ENCODE data around the gene CYP4F22. TPM values are rescaled to one million over a fixed set of nuclear protein-coding genes. Genes with fewer than 3 reads are reported as not detected.
"Not testable (repeated sequence)": the region's sequence is repeated elsewhere in the genome, so short reads cannot be mapped to it uniquely, and the experiment has no call there.

Gene CYP4F22
- total RNA-seq, 1 donor from 2014 or later, result 0.17 TPM

DNA sequence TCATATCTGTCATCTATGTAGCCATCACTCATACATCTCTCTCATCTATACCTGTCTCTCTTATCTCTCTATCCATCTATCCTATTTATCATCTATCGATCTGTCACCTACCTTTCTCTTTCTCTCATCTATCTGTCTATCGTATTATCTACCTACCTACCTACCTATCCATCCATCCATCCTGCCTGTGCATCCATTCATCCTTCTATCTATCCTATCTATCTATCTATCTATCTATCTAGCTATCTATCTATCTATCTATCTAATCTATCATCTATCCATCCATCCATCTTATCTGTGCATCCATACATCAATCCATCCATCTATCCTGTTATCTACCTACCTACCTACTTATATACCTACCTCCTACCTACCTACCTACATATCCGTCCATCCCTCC, 62.1 kb downstream of the CYP4F22 start:
- DNase-seq (ENCODE audit: low spot score), result no peak

DNA sequence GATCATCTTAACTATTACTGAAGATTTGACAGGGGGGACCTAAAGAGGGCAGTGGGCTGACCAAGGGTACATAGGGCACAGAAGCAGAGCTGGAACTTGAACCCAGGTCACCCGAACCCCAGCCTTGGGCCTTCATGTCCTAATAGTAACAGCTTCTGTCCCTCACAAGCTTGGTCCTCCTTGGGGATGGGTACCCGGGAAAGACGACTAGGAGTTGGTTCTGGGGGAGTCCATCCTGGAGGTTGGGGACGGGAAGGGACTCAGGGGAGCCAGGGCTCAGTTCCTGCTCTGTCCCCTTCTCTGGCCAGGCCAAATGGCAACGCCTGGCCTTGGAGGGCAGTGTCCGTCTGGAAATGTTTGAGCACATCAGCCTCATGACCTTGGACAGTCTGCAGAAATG, 67.1 kb downstream of the CYP4F22 start:
- DNase-seq (ENCODE audit: low spot score), result no peak

DNA sequence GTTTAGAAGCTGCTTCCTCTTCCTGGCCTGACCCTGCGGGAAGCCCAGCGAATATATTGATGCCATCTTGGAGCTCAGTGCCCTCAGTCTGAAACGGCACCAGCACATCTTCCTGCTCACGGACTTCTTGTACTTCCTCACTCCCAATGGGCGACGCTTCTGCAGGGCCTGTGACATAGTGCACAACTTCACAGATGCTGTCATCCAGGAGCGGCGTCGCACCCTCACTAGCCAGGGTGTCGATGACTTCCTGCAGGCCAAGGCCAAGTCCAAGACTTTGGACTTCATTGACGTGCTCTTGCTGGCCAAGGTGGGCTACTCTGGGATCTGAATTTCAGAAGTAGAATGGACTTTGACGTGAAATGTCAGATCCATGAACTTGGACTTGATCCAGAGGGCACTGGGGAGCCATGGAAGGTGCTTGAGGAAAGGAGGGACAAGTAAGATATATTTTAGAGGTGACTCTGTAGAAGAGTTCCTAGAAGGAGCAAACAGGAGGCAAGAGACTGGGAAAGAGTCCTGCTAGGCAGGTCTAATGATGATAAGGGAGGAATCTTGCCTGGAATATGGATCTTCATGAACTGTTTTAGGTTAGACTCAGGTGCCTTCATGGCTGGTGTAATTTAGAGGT, 68.3 kb downstream of the CYP4F22 start:
- no peak for DNase-seq (ENCODE audit: low spot score)

DNA sequence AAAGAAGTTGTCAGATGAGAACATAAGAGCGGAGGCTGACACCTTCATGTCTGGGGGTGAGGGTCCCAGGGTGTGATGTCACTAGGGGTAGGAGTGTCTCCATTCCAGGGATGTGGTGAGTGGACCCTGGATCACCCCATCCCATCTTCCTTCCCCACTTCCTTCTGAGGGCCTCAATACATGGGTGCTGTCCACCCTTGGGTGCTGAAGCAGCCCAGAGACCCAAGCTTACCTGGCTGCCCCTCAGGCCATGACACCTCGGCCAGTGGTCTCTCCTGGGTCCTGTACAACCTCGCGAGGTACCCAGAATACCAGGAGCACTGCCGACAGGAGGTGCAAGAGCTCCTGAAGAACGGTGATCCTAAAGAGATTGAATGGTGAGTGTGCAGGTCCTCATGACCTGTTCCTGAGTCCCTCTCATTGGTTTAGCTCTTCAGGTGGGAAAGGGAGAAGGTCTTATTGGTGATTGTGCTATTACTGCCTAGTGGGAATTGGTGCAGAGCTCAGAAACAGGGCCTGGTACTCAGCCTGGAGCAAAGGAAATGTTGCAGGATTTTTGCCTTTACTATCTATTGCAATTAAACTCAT, 69.0 kb downstream of the CYP4F22 start:
- DNase-seq (ENCODE audit: low spot score), result no peak

DNA sequence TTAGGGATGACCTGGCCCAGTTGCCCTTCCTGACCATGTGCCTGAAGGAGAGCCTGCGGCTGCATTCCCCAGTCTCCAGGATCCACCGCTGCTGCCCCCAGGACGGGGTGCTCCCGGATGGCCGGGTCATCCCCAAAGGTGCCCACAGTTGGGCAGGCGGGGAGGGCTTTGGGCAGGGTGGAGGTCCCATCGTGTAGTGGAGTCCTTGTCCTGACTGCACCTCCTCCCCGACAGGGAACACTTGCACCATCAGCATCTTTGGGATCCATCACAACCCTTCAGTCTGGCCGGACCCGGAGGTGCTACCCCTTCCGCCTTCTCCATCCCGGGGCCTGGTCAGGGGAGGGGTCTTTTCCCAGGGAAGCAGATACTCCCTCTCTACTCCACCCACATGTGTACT, 75.0 kb downstream of the CYP4F22 start:
- no peak for DNase-seq (ENCODE audit: low spot score)

DNA sequence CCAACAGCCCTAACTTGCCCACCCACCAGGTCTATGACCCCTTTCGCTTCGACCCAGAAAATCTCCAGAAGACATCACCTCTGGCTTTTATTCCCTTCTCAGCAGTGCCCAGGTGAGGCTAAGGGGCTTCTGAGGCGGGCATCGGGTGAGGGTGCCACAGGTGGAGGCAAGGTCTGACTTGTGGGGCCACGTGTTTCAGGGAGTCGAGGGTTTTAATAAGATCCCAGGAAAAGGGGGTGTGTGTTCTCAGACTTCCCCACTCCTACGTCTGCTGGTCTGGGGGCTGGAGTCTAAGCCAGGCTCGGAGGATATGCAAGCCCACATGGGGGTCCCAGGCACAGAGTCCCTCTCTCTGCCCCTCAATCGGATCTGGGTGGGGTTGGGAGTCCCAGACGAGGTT, 75.8 kb downstream of the CYP4F22 start:
- DNase-seq (ENCODE audit: low spot score), result no peak

DNA sequence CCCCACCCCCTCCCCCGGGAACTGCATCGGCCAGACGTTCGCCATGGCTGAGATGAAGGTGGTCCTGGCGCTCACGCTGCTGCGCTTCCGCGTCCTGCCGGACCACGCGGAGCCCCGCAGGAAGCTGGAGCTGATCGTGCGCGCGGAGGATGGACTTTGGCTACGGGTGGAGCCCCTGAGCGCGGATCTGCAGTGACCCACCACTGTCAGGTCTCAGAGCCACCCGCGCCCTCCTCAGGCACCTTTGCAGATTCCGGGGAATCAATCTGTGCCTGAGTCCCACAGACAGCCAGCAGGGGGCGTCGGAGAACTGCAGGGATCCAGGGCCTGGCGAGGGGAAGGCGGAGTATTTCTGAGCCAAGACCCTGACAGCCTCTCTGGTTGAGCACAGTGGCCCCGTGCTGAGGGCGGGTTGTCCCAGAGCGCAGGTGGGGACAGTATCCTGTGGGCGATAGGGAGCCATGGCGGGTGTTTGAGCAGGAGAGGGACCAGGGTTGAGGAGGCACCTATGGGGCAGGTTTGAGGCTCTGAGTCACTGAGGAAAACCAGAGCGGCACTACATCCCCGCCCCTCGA, 76.3 kb downstream of the CYP4F22 start:
- peak; percentile 79 for DNase-seq (ENCODE audit: low spot score)

DNA sequence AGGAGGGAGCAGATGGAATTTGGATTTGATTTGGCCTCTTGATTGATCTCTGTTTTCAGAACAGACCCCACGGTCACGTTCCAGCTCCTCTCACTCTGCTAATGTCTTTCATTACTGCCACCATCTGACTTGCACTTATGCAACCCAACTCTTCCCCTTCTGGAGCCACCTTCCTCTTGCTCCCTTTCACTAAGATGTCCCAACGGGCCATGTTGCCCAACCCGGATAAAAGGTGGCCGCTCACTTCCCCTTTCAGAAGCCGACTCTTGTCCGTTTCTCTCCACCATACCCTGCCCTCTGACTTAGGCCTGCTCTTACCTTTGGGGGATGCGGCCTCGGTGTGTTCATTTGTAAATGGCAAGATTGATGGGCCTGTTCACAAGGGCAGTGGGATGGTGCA, 79.3 kb downstream of the CYP4F22 start:
- no peak for DNase-seq (ENCODE audit: low spot score)

DNA sequence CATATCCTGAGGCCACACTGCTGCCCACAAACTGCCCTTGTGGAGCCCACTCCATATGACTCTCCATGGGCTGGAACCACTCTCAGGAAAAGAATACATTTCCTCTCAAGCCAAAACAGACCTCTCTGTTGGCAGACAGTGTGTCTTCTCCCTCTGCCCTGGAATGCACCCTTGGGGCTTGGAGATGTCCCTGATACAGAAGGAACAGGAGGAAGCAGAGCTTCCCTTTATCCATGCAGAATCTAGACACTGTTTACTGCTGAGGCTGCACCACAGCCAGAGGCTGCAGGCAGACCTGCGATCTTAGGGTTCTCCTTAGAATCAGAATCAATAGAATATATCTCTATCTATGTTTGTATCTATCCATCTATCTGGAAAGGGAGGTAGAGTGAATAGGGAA, 79.9 kb downstream of the CYP4F22 start:
- no peak for DNase-seq (ENCODE audit: low spot score)

DNA sequence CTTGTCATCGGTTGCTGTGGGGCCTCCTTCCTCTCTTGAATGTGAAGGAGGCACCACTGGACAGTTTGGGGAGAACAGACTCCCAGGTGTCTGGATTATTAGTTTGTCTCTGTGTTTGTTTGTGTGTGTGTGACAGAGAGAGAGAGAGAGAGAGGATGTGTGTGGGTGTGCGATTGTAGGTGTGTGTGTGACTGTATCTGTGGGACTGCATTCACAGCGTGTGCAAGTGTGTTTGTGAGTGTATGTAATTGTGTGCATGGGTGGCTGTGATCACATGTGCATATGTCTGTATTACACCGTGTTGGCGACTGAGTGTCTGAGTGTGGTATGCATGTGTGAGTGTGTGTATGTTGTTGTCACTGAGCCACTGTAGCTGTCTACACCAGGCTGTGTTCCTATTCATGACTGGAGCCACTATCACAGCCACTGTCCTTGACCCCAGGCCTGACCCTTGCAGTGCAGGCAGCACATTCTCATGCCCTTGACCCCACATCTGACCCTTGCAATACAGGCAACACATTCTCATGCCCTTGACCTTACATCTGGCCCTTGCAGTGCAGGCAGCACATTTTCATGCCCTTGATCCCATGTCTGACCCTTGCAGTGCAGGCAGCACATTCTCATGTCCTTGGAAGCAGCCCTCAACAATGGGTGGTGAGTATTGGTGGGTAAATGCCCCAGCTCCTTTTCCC, 81.6 kb downstream of the CYP4F22 start:
- no peak for DNase-seq (ENCODE audit: low spot score)

DNA sequence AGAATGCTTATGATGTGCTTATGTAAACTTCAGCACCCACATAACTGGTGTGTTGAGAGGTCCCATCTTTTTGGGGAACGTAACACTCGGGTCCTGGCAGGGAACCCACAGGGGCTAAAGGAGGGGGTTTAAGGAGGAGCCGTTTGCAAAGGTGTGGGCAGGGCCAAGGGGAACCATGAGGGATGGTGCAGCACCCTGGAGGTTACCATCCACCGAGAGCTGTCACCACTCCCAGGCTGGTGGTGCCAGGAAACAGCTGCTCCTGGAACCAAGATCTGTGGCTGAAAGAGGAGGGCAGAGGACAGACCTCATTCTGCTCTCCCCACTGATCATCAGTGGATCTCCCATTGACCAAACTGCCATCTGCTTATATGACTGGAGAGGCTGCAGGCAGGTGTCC, 83.5 kb downstream of the CYP4F22 start:
- DNase-seq (ENCODE audit: low spot score), result no peak

DNA sequence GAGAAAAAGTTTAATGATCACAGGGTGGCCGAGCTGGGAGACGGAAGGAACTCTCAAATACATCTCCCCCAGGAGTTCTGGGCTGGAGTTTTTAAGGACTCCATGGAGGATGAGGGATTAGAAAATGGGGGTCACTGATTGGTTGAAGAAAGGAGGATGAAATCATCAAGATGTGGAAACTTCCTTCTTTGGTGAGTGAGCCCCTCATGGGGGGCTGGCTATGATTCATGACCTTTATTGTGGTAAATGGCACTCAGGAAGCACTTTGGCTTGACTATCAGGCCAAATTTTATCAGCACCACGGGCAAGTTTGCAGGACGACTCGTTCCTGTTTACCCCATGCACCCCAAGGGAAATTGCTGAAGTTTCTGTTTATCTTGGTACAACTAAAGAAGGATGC, 84.2 kb downstream of the CYP4F22 start:
- not testable (repeated sequence) for DNase-seq (ENCODE audit: low spot score)

DNA sequence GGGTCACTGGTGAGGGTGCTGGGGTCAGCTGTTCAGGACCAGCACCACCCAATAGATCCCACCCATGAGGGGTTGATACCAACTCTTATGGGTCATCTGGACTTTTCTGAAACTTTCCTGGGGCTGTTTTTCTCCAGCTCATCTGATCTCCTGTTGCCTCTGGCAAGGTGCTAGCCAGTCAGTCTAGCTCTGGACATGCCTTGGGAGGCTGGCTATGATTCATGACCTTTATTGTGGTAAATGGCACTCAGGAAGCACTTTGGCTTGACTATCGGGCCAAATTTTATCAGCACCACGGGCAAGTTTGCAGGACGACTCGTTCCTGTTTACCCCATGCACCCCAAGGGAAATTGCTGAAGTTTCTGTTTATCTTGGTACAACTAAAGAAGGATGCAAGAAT, 85.4 kb downstream of the CYP4F22 start:
- peak; percentile 32 for DNase-seq (ENCODE audit: low spot score)

DNA sequence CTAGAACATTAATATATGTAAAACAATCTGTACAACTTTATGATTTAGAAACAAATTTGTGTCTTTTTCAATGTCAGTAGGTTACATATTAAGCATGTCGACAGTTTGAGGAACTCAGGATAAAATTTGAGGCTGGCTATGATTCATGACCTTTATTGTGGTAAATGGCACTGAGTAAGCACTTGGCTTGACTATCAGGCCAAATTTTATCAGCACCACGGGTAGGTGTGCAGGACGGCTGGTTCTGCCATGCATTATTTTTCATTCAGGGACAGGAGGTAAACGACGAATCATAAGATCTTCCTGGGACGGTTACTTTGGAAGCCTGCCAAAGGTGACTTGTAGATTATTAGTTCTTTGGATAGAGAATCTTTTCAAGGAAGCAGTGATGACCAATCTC, 86.7 kb downstream of the CYP4F22 start:
- peak; percentile 81 for DNase-seq (ENCODE audit: low spot score)

Other genes starting within 250 kb of the CYP4F22 start
- gene BRD4, start 176.0 kb upstream of the CYP4F22 start, total RNA-seq, result 87.8 TPM
- gene AKAP8, start 128.7 kb upstream of the CYP4F22 start, total RNA-seq, result 38.9 TPM
- gene AKAP8L, start 89.5 kb upstream of the CYP4F22 start, total RNA-seq, result 110 TPM
- gene WIZ, start 58.6 kb upstream of the CYP4F22 start, total RNA-seq, result 48.7 TPM
- 9.7 TPM for gene RASAL3, start 44.0 kb upstream of the CYP4F22 start, total RNA-seq
- 1.6 TPM for gene PGLYRP2, start 29.0 kb upstream of the CYP4F22 start, total RNA-seq
- 2.0 TPM for gene CYP4F8, start 106.7 kb downstream of the CYP4F22 start, total RNA-seq
- gene CYP4F3, start 132.4 kb downstream of the CYP4F22 start, total RNA-seq, result 92.8 TPM
- gene CYP4F12, start 164.6 kb downstream of the CYP4F22 start, total RNA-seq, result 82.9 TPM
- gene OR10H2, start 219.5 kb downstream of the CYP4F22 start, total RNA-seq, result not detected
- gene OR10H3, start 229.5 kb downstream of the CYP4F22 start, total RNA-seq, result not detected